Nephron (organoid): Measurements from ENCODE around the gene EIF2AK2.

Experiments used
- H3K27ac Mint-ChIP-seq, 3 experiments: 2 replicates each; pipeline ENCODE4 v1.8.0; 2020; ENCODE audit warnings: mixed read lengths in 3 of 3, mild to moderate bottlenecking in 2 of 3, moderate library complexity in 1 of 3
- H3K27me3 Mint-ChIP-seq: 2 replicates; pipeline ENCODE4 v1.8.0; 2021; ENCODE audit warnings: low read depth, mild to moderate bottlenecking, moderate library complexity, mixed read lengths
- H3K36me3 Mint-ChIP-seq: 2 replicates; pipeline ENCODE4 v1.8.0; 2020; ENCODE audit warnings: low read depth, mixed read lengths
- H3K4me1 Mint-ChIP-seq: 2 replicates; pipeline ENCODE4 v1.8.0; 2020; ENCODE audit warnings: mixed read lengths
- H3K4me3 Mint-ChIP-seq, 3 experiments: 2 replicates each; pipeline ENCODE4 v1.8.0; 2020; ENCODE audit warnings: mild to moderate bottlenecking in 3 of 3, mixed read lengths in 3 of 3, moderate library complexity in 2 of 3
- H3K9me3 Mint-ChIP-seq: 2 replicates; pipeline ENCODE4 v1.8.0; 2020; ENCODE audit warnings: mixed read lengths
- CTCF ChIP-seq, 3 experiments: fragments of 200-600 bp; sonication (generic); IDR thresholded peaks; one replicate each; pipeline ENCODE4 v1.5.0; 2021; ENCODE audit warnings: antibody characterized with exemption in 3 of 3; ENCODE audit not compliant: unreplicated experiment in 3 of 3

EIF2AK2 gene

GRCh38 chr2:37191253-37191652 is 34.5 kb upstream of the EIF2AK2 start:
- Mint-ChIP-seq H3K27ac (no peak overlapping the region), H3K9me3 (no peaks in the 10 kb centered on the region), H3K27me3 (no peaks in the 10 kb centered on the region), H3K4me3 (no peak overlapping the region), H3K4me1 (no peaks in the 10 kb centered on the region), H3K36me3 (no peaks in the 10 kb centered on the region)
- TF ChIP-seq CTCF (IDR thresholded peaks at IDR 0.05; ENCODE audit: unreplicated experiment in 3 of 3), result no peak

- no peaks in the 10 kb centered on the region for H3K36me3 Mint-ChIP-seq
- TF ChIP-seq CTCF (IDR thresholded peaks at IDR 0.05; ENCODE audit: unreplicated experiment in 3 of 3), result no peak
- no peak overlapping the region for H3K4me3 Mint-ChIP-seq
- no peaks in the 10 kb centered on the region for H3K4me1 Mint-ChIP-seq
- no peaks in the 10 kb centered on the region for H3K27me3 Mint-ChIP-seq
- no peak overlapping the region for H3K27ac Mint-ChIP-seq
- H3K9me3 Mint-ChIP-seq, result no peaks in the 10 kb centered on the region
Observed at GRCh38 chr2:37190290-37190689, 33.5 kb upstream of the EIF2AK2 start.

- Mint-ChIP-seq H3K27me3 (no peaks in the 10 kb centered on the region), H3K9me3 (no peaks in the 10 kb centered on the region), H3K36me3 (no peaks in the 10 kb centered on the region), H3K4me1 (no peaks in the 10 kb centered on the region), H3K27ac (no peak overlapping the region), H3K4me3 (no peak overlapping the region)
- no peak for TF ChIP-seq CTCF (IDR thresholded peaks at IDR 0.05; ENCODE audit: unreplicated experiment in 3 of 3)
Observed at GRCh38 chr2:37189452-37190153, 32.8 kb upstream of the EIF2AK2 start.

- Mint-ChIP-seq H3K9me3 (no peaks in the 10 kb centered on the region), H3K4me3 (no peak within 1 kb of the TSS), H3K4me1 (no peaks in the 10 kb centered on the region), H3K27me3 (peaks cover 1% of the 10 kb centered on the region), H3K36me3 (no peaks in the 10 kb centered on the region), H3K27ac (no peak within 1 kb of the TSS)
- TF ChIP-seq CTCF (IDR thresholded peaks at IDR 0.05; ENCODE audit: unreplicated experiment in 3 of 3), result no peak
Observed at GRCh38 chr2:37188570-37188969, 31.8 kb upstream of the EIF2AK2 start, which contains the start of gene SULT6B1. Gene SULT6B1 (minus strand): TSS chr2:37188670. CDS start chr2:37188640, 30 bp downstream.

GRCh38 chr2:37181726-37182684 is 25.2 kb upstream of the EIF2AK2 start:
- Mint-ChIP-seq H3K4me3 (no peak overlapping the region), H3K4me1 (peaks cover 9% of the 10 kb centered on the region), H3K9me3 (no peaks in the 10 kb centered on the region), H3K36me3 (no peaks in the 10 kb centered on the region), H3K27ac (no peak overlapping the region), H3K27me3 (peaks cover 3% of the 10 kb centered on the region)
- TF ChIP-seq CTCF (IDR thresholded peaks at IDR 0.05; ENCODE audit: unreplicated experiment in 3 of 3), result no peak
